Fibroblast of lung (primary cell): ENCODE results near the gene ZBTB45. TPM values are rescaled to one million over a fixed set of nuclear protein-coding genes. Genes with fewer than 3 reads are reported as not detected.

Experiments
- DNase-seq, 2 donors: peaks; one replicate each; pipeline versions ENCODE4 v3.0.0 to v3.0.0-alpha.2; 2010; ENCODE audit warnings: low read depth in 2 of 2
- H2AFZ ChIP-seq: 2 replicates; pipeline ENCODE4 v1.5.1; 2012; ENCODE audit warnings: low read length, control low read depth, inconsistent platforms
- H3K27ac ChIP-seq: 2 replicates; pipeline ENCODE4 v1.5.1; 2011; ENCODE audit warnings: low read length, control low read depth; ENCODE audit not compliant: insufficient read depth
- H3K27me3 ChIP-seq: 2 replicates; pipeline ENCODE4 v1.5.1; 2011; ENCODE audit warnings: mild to moderate bottlenecking, low read length; ENCODE audit not compliant: control insufficient read depth, insufficient read depth
- H3K36me3 ChIP-seq: 2 replicates; pipeline ENCODE4 v1.5.1; 2011; ENCODE audit warnings: low read length; ENCODE audit not compliant: control insufficient read depth, insufficient read depth
- H3K4me1 ChIP-seq: 2 replicates; pipeline ENCODE4 v1.5.1; 2011; ENCODE audit warnings: low read length; ENCODE audit not compliant: control insufficient read depth, insufficient read depth; ENCODE audit errors: extremely low read depth
- H3K4me2 ChIP-seq: 2 replicates; pipeline ENCODE4 v1.5.1; 2011; ENCODE audit warnings: low read length, control low read depth; ENCODE audit not compliant: insufficient read depth; ENCODE audit errors: extremely low read depth
- H3K4me3 ChIP-seq, 4 experiments: fragments of 200-600 bp in 1 of 4; sonication (generic) in 1 of 4; replicated peaks in 1 of 4; 2 replicates each; pipeline ENCODE4 v1.5.1; 2011 to 2016; ENCODE audit warnings: low read length in 4 of 4, low read depth in 3 of 4, mild to moderate bottlenecking in 3 of 4, control low read depth in 2 of 4, inconsistent platforms in 1 of 4, mixed read lengths in 1 of 4; ENCODE audit not compliant: insufficient read depth in 1 of 4; ENCODE audit errors: control extremely low read depth in 1 of 4
- H3K79me2 ChIP-seq: 2 replicates; pipeline ENCODE4 v1.5.1; 2012; ENCODE audit warnings: mild to moderate bottlenecking, low read length, inconsistent platforms; ENCODE audit not compliant: control insufficient read depth, insufficient read depth
- H3K9ac ChIP-seq: 2 replicates; pipeline ENCODE4 v1.5.1; 2011; ENCODE audit warnings: mild to moderate bottlenecking, low read length, control low read depth; ENCODE audit not compliant: insufficient read depth
- H3K9me3 ChIP-seq: 2 replicates; pipeline ENCODE4 v1.5.1; 2012; ENCODE audit warnings: low read depth, low read length; ENCODE audit not compliant: control insufficient read depth, insufficient read depth
- H4K20me1 ChIP-seq: 2 replicates; pipeline ENCODE4 v1.5.1; 2011; ENCODE audit warnings: low read length; ENCODE audit not compliant: control insufficient read depth, insufficient read depth; ENCODE audit errors: extremely low read depth
- CTCF ChIP-seq, 2 donors: IDR thresholded peaks in 1 of 2; conservative IDR thresholded peaks in 1 of 2; 1 replicate in 1 of 2; 2 replicates in 1 of 2; pipeline ENCODE4 v1.5.1; 2011 to 2012; ENCODE audit warnings: low read length in 2 of 2, control low read depth in 1 of 2, inconsistent platforms in 1 of 2, low read depth in 1 of 2, mild to moderate bottlenecking in 1 of 2
- EZH2 ChIP-seq: IDR thresholded peaks from 2 replicates; pipeline ENCODE4 v1.5.1; 2012; ENCODE audit warnings: low read length, control low read depth, mild to moderate bottlenecking; ENCODE audit errors: missing control alignments
- polyA plus RNA-seq, 2 donors: library from polyadenylated mRNA; depleted of rRNA in 1 of 2; stranded (reverse) in 1 of 2; unstranded in 1 of 2; fragments of >200 nt; gene quantifications; 2 replicates each; pipeline ENCODE4 v1.2.1, GENCODE V29; 2011 to 2012; ENCODE audit warnings: missing spikeins in 1 of 2
- total RNA-seq: library from RNA; depleted of rRNA; stranded (reverse); fragments of >200 nt; gene quantifications from 2 replicates; pipeline ENCODE4 v1.2.1, GENCODE V29; 2014

The ZBTB45 gene
- total and polyA plus RNA-seq, 2 donors (not counting 1 experiment from before 2014, with no cell fraction given), result 3.1 to 5.9 TPM

GRCh38 chr19:58499021-58499927, 20.3 kb downstream of the ZBTB45 start:
- TF ChIP-seq EZH2, result no peak
- TF ChIP-seq CTCF (conservative IDR thresholded peaks at IDR 0.05 in 1 of 2, IDR thresholded peaks at IDR 0.05 in 1 of 2; ENCODE audit: low read depth in 1 of 2, low read length in 2 of 2), result peak; percentile 43 to 47
- H3K9ac ChIP-seq, result peak overlapping the region; percentile 53

GRCh38 chr19:58498316-58499020, 21.1 kb downstream of the ZBTB45 start:
- H3K9ac ChIP-seq, result no peak overlapping the region
- H3K4me3 ChIP-seq, result peak overlapping the region; percentile 28 to 69 (median 46)
- peaks cover 5% of the 10 kb centered on the region for H3K4me1 ChIP-seq
- no peak overlapping the region for H3K27ac ChIP-seq
- H3K9me3 ChIP-seq, result no peaks in the 10 kb centered on the region
- H4K20me1 ChIP-seq, result no peaks in the 10 kb centered on the region
- H3K4me2 ChIP-seq, result peak overlapping the region; percentile 78
- DNase-seq, result no peak
- H3K79me2 ChIP-seq, result no peaks in the 10 kb centered on the region
- H2AFZ ChIP-seq, result peak overlapping the region; percentile 83
- H3K36me3 ChIP-seq, result no peaks in the 10 kb centered on the region
- TF ChIP-seq CTCF (conservative IDR thresholded peaks at IDR 0.05 in 1 of 2, IDR thresholded peaks at IDR 0.05 in 1 of 2; ENCODE audit: low read depth in 1 of 2, low read length in 2 of 2), result no peak
- no peak for TF ChIP-seq EZH2
- H3K27me3 ChIP-seq, result no peaks in the 10 kb centered on the region

More at GRCh38 chr19:58499021-58499927, 20.3 kb downstream of the ZBTB45 start:
- no peaks in the 10 kb centered on the region for H3K27me3 ChIP-seq
- no peaks in the 10 kb centered on the region for H3K79me2 ChIP-seq
- peak; percentile 97 to 99 for DNase-seq
- H3K4me2 ChIP-seq, result peak overlapping the region; percentile 100
- H3K27ac ChIP-seq, result peak overlapping the region; percentile 72
- H3K36me3 ChIP-seq, result no peaks in the 10 kb centered on the region
- peaks cover 5% of the 10 kb centered on the region for H3K4me1 ChIP-seq
- no peaks in the 10 kb centered on the region for H4K20me1 ChIP-seq
- H2AFZ ChIP-seq, result peak overlapping the region; percentile 96
- no peaks in the 10 kb centered on the region for H3K9me3 ChIP-seq
- H3K4me3 ChIP-seq, result peak overlapping the region; percentile 69 to 82 (median 77)

- H3K4me3 ChIP-seq, result no peak overlapping the region
- H3K9me3 ChIP-seq, result no peaks in the 10 kb centered on the region
- H3K27ac ChIP-seq, result no peak overlapping the region
- no peaks in the 10 kb centered on the region for H3K36me3 ChIP-seq
- no peak overlapping the region for H2AFZ ChIP-seq
- H3K4me2 ChIP-seq, result no peak overlapping the region
- no peak overlapping the region for H3K9ac ChIP-seq
- no peaks in the 10 kb centered on the region for H3K27me3 ChIP-seq
- H3K79me2 ChIP-seq, result no peaks in the 10 kb centered on the region
- H4K20me1 ChIP-seq, result no peaks in the 10 kb centered on the region
- DNase-seq, result no peak
- peaks cover 5% of the 10 kb centered on the region for H3K4me1 ChIP-seq
- TF ChIP-seq EZH2 (no peak), CTCF (conservative IDR thresholded peaks at IDR 0.05 in 1 of 2, IDR thresholded peaks at IDR 0.05 in 1 of 2; ENCODE audit: low read depth in 1 of 2, low read length in 2 of 2) (no peak)
These were observed 21.9 kb downstream of the ZBTB45 start for GRCh38 chr19:58497634-58498170.
